HEK293 (cell line): ENCODE data around the gene HOXC11.
A peak's percentile ranks its signal among the peaks of the same experiment; 100 is the strongest.

Source experiments
- CTCF ChIA-PET: fragments of 350-600 bp; formaldehyde crosslinking; extraction: SDS; loops from one replicate; lab custom pipeline; 2021; ENCODE audit warnings: antibody characterized with exemption; lab: Yijun Ruan, JAX
- POLR2A ChIA-PET: fragments of 300-600 bp; formaldehyde crosslinking; extraction: SDS; loops from one replicate; lab custom pipeline; 2020; ENCODE audit warnings: antibody characterized with exemption, inconsistent platforms; lab: Yijun Ruan, JAX
- H3K27ac ChIP-seq: fragments of 200-500 bp; sonication (Bioruptor generic); 2 replicates; pipeline ENCODE4 v1.5.1; 2014; ENCODE audit warnings: low read depth, low read length, control low read depth, inconsistent platforms; ENCODE audit errors: extremely low read depth
- H3K36me3 ChIP-seq, 2 experiments: fragments of 200-500 bp in 1 of 2; sonication (Bioruptor generic) in 1 of 2; 1 replicate in 1 of 2; 2 replicates in 1 of 2; pipeline ENCODE4 v1.5.1; 2014 to 2017; ENCODE audit warnings: inconsistent platforms in 2 of 2, low read length in 2 of 2; ENCODE audit not compliant: control insufficient read depth in 2 of 2, insufficient read depth in 1 of 2
- H3K4me1 ChIP-seq: fragments of 200-500 bp; sonication (Bioruptor generic); 2 replicates; pipeline ENCODE4 v1.5.1; 2014; ENCODE audit warnings: mild to moderate bottlenecking, low read length, inconsistent platforms; ENCODE audit not compliant: control insufficient read depth, insufficient read depth
- H3K4me3 ChIP-seq: 2 replicates; pipeline ENCODE4 v1.5.1; 2011; ENCODE audit warnings: low read depth, mild to moderate bottlenecking, control low read depth, low read length, moderate library complexity
- H3K9me3 ChIP-seq: fragments of 200-500 bp; sonication (Bioruptor generic); 2 replicates; pipeline ENCODE4 v1.5.1; 2014; ENCODE audit warnings: low read depth, low read length, inconsistent platforms; ENCODE audit not compliant: control insufficient read depth, insufficient read depth
- AEBP2 ChIP-seq: fragments of 450-650 bp; formaldehyde crosslinking; IDR thresholded peaks from 2 replicates; pipeline ENCODE4 v1.5.1; 2016; ENCODE audit warnings: missing biosample characterization, missing genetic modification characterization, borderline replicate concordance
- CTCF ChIP-seq: fragments of 450-650 bp; formaldehyde crosslinking; IDR thresholded peaks from 2 replicates; pipeline ENCODE4 v1.5.1; 2016; ENCODE audit warnings: missing biosample characterization, missing genetic modification characterization
- HIC1 ChIP-seq: fragments of 450-650 bp; formaldehyde crosslinking; IDR thresholded peaks from 2 replicates; pipeline ENCODE4 v1.5.1; 2016; ENCODE audit warnings: missing biosample characterization, missing genetic modification characterization
- MEIS1 ChIP-seq: sonication (generic); formaldehyde crosslinking; IDR thresholded peaks from 2 replicates; pipeline ENCODE4 v1.8.1; 2022; ENCODE audit warnings: missing genetic modification reagents, mild to moderate bottlenecking, borderline replicate concordance
- PRDM1 ChIP-seq: fragments of 450-650 bp; formaldehyde crosslinking; IDR thresholded peaks from 2 replicates; pipeline ENCODE4; 2016; ENCODE audit warnings: missing biosample characterization, missing genetic modification characterization
- TSHZ1 ChIP-seq: fragments of 450-650 bp; formaldehyde crosslinking; IDR thresholded peaks from 2 replicates; pipeline ENCODE4 v1.5.1; 2016; ENCODE audit warnings: missing biosample characterization, missing genetic modification characterization, borderline replicate concordance
- ZFP37 ChIP-seq: fragments of 450-650 bp; formaldehyde crosslinking; IDR thresholded peaks from 2 replicates; pipeline ENCODE4 v1.5.1; 2016; ENCODE audit warnings: missing biosample characterization, missing genetic modification characterization
- ZNF155 ChIP-seq: fragments of 450-650 bp; formaldehyde crosslinking; IDR thresholded peaks from 2 replicates; pipeline ENCODE4 v1.5.1; 2016; ENCODE audit warnings: missing biosample characterization, missing genetic modification characterization
- ZNF174 ChIP-seq: fragments of 450-650 bp; formaldehyde crosslinking; IDR thresholded peaks from 2 replicates; pipeline ENCODE4 v1.5.0; 2017; ENCODE audit warnings: missing biosample characterization, mild to moderate bottlenecking, missing genetic modification characterization
- ZNF18 ChIP-seq: fragments of 450-650 bp; formaldehyde crosslinking; IDR thresholded peaks from 2 replicates; pipeline ENCODE4 v1.5.1; 2016; ENCODE audit warnings: missing biosample characterization, missing genetic modification characterization
- ZNF248 ChIP-seq: fragments of 450-650 bp; formaldehyde crosslinking; IDR thresholded peaks from 2 replicates; pipeline ENCODE4 v1.5.1; 2017; ENCODE audit warnings: missing biosample characterization, missing genetic modification characterization
- ZNF398 ChIP-seq: fragments of 450-650 bp; formaldehyde crosslinking; IDR thresholded peaks from 2 replicates; pipeline ENCODE4 v1.5.1; 2017; ENCODE audit warnings: missing biosample characterization, missing genetic modification characterization
- ZNF433 ChIP-seq: fragments of 450-650 bp; formaldehyde crosslinking; IDR thresholded peaks from 2 replicates; pipeline ENCODE4 v1.5.1; 2016; ENCODE audit warnings: missing biosample characterization, missing genetic modification characterization, low read depth
- ZNF501 ChIP-seq: fragments of 450-650 bp; formaldehyde crosslinking; IDR thresholded peaks from 2 replicates; pipeline ENCODE4 v1.5.1; 2016; ENCODE audit warnings: missing biosample characterization, missing genetic modification characterization
- ZNF560 ChIP-seq: fragments of 450-650 bp; formaldehyde crosslinking; IDR thresholded peaks from 2 replicates; pipeline ENCODE4 v1.5.1; 2017; ENCODE audit warnings: missing biosample characterization, missing genetic modification characterization, borderline replicate concordance
- ZNF664 ChIP-seq: fragments of 450-650 bp; formaldehyde crosslinking; IDR thresholded peaks from 2 replicates; pipeline ENCODE4 v1.5.1; 2016; ENCODE audit warnings: missing biosample characterization, missing genetic modification characterization
- ZNF677 ChIP-seq: fragments of 450-650 bp; IDR thresholded peaks from 2 replicates; pipeline ENCODE4 v1.5.0; 2018; ENCODE audit warnings: missing biosample characterization, mild to moderate bottlenecking, missing genetic modification characterization, moderate library complexity
- ZNF704 ChIP-seq: fragments of 450-650 bp; formaldehyde crosslinking; IDR thresholded peaks from 2 replicates; pipeline ENCODE4 v1.5.1; 2016; ENCODE audit warnings: missing biosample characterization, missing genetic modification characterization
- ZNF777 ChIP-seq: fragments of 450-650 bp; formaldehyde crosslinking; IDR thresholded peaks from 2 replicates; pipeline ENCODE4 v1.5.1; 2017; ENCODE audit warnings: missing biosample characterization, missing genetic modification characterization, borderline replicate concordance

HOXC11 gene

GRCh38 chr12:53953831-53954693 lies 18.9 kb upstream of the HOXC11 start:
- peaks cover 5% of the 10 kb centered on the region; the same call in 1 of the 2 replicates for H3K4me1 ChIP-seq
- no peak overlapping the region for H3K4me3 ChIP-seq
- no peaks in the 10 kb centered on the region for H3K36me3 ChIP-seq
- no peaks in the 10 kb centered on the region for H3K9me3 ChIP-seq
- TF ChIP-seq CTCF (tag by site-specific recombination) (no peak), ZNF501 (tag by site-specific recombination) (no peak), ZNF398 (tag by site-specific recombination) (0 out of 2 replicates have a peak, but pooled peaks have one; percentile 19), ZNF174 (no peak), ZNF18 (tag by site-specific recombination) (no peak), PRDM1 (tag by site-specific recombination) (no peak), ZFP37 (tag by site-specific recombination) (no peak), ZNF155 (tag by site-specific recombination) (no peak), AEBP2 (tag by site-specific recombination) (no peak), ZNF664 (peak; percentile 64; the same call in 1 of the 2 replicates), MEIS1 (CRISPR knock-in tag) (no peak), ZNF560 (tag by site-specific recombination) (no peak), ZNF777 (tag by site-specific recombination) (no peak), ZNF677 (tag by site-specific recombination) (no peak)
- POLR2A ChIA-PET: interaction anchor here (1.2 kb wide), 1 partner anchor 14 kb away, joined by 4 read pairs; no protein-coding TSS in a partner anchor
- CTCF ChIA-PET: interaction anchor here (0.6 to 1.7 kb wide), 8 partner anchors 12 to 1738 kb away, joined by 3 to 4 read pairs (median 3); partner anchors contain the start of gene HOXC10
- H3K27ac ChIP-seq: no peak overlapping the region

- Histone ChIP-seq H3K4me3 (no peak within 1 kb of the TSS), H3K27ac (peak within 1 kb of the TSS; percentile 48; the same call in 1 of the 2 replicates), H3K4me1 (peaks cover 5% of the 10 kb centered on the region; the same call in 1 of the 2 replicates), H3K36me3 (no peaks in the 10 kb centered on the region), H3K9me3 (no peaks in the 10 kb centered on the region)
- CTCF ChIA-PET: interaction anchor here (1.1 to 1.2 kb wide), 2 partner anchors 198 to 260 kb away, joined by 3 to 4 read pairs; no protein-coding TSS in a partner anchor
- POLR2A ChIA-PET: no interaction called here
- TF ChIP-seq ZNF248 (no peak), ZNF433 (tag by site-specific recombination) (no peak), HIC1 (no peak), ZNF704 (tag by site-specific recombination) (no peak), TSHZ1 (tag by site-specific recombination) (no peak)
These were observed 18.3 kb upstream of the HOXC11 start, which contains the start of gene HOXC12 for GRCh38 chr12:53954694-53955035. Gene HOXC12 (plus strand): TSS chr12:53954903. CDS start chr12:53954930, 27 bp downstream.
